Loucy (cell line): ENCODE measurements around the gene CDC14A.

Experiments used
- H2AFZ ChIP-seq: fragments of 200-600 bp; sonication (generic); 2 replicates; pipeline ENCODE4 v1.6.0; 2016; ENCODE audit warnings: antibody characterized with exemption, mild to moderate bottlenecking, low read length, moderate library complexity
- H3F3A ChIP-seq: fragments of 200-600 bp; 2 replicates; pipeline ENCODE4 v1.6.0; 2016; ENCODE audit warnings: antibody characterized with exemption, low read depth, mild to moderate bottlenecking
- H3K27me3 ChIP-seq: fragments of 200-600 bp; sonication (generic); 2 replicates; pipeline ENCODE4 v1.6.1; 2014; ENCODE audit warnings: low read length, mild to moderate bottlenecking; ENCODE audit not compliant: insufficient read depth, poor library complexity, severe bottlenecking
- H3K36me3 ChIP-seq: fragments of 200-600 bp; sonication (generic); 2 replicates; pipeline ENCODE4 v1.6.1; 2016; ENCODE audit warnings: low read length; ENCODE audit not compliant: insufficient read depth
- H3K4me1 ChIP-seq: fragments of 200-600 bp; sonication (generic); 2 replicates; pipeline ENCODE4 v1.5.1; 2014; ENCODE audit warnings: low read length, mild to moderate bottlenecking; ENCODE audit not compliant: insufficient read depth, poor library complexity, severe bottlenecking
- H3K4me2 ChIP-seq: fragments of 200-600 bp; sonication (generic); 2 replicates; pipeline ENCODE4 v1.6.0; 2014; ENCODE audit warnings: antibody characterized with exemption, low read length, low read depth, mild to moderate bottlenecking; ENCODE audit not compliant: poor library complexity, severe bottlenecking
- H3K4me3 ChIP-seq: fragments of 200-600 bp; sonication (generic); 2 replicates; pipeline ENCODE4 v1.5.1; 2014; ENCODE audit warnings: low read length, mild to moderate bottlenecking, mixed read lengths; ENCODE audit not compliant: poor library complexity, severe bottlenecking
- H3K79me2 ChIP-seq: fragments of 200-600 bp; sonication (generic); 2 replicates; pipeline ENCODE4 v1.6.1; 2014; ENCODE audit warnings: low read length; ENCODE audit not compliant: insufficient read depth
- H3K9ac ChIP-seq: fragments of 200-600 bp; sonication (generic); 2 replicates; pipeline ENCODE4 v1.6.0; 2014; ENCODE audit warnings: mild to moderate bottlenecking, low read depth, low read length, moderate library complexity; ENCODE audit not compliant: poor library complexity, severe bottlenecking
- H3K9me2 ChIP-seq: fragments of 200-600 bp; sonication (generic); replicated peaks from 2 replicates; pipeline ENCODE4 v1.6.1; 2016; ENCODE audit warnings: low read depth, low read length, mixed read lengths
- H3K9me3 ChIP-seq: fragments of 200-600 bp; sonication (generic); 2 replicates; pipeline ENCODE4 v1.6.1; 2014; ENCODE audit warnings: mild to moderate bottlenecking, antibody characterized with exemption, low read length, low read depth; ENCODE audit not compliant: insufficient read depth
- H4K20me1 ChIP-seq: fragments of 200-600 bp; sonication (generic); 2 replicates; pipeline ENCODE4 v1.6.0; 2014; ENCODE audit warnings: antibody characterized with exemption, low read length, mild to moderate bottlenecking; ENCODE audit not compliant: insufficient read depth, poor library complexity, severe bottlenecking
- CTCF ChIP-seq: fragments of 200-600 bp; sonication (generic); conservative IDR thresholded peaks from 2 replicates; pipeline ENCODE4 v1.5.1; 2014; ENCODE audit warnings: mild to moderate bottlenecking, antibody characterized with exemption, low read length
- EZH2phosphoT487 ChIP-seq: fragments of 200-600 bp; IDR thresholded peaks from 2 replicates; pipeline ENCODE4 v1.6.1; 2018; ENCODE audit warnings: antibody characterized with exemption, mild to moderate bottlenecking, moderate library complexity, borderline replicate concordance

CDC14A gene

GRCh38 chr1:100463791-100464424, 111.6 kb downstream of the CDC14A start:
- H3K27me3 ChIP-seq = no peaks in the 10 kb centered on the region
- no peak overlapping the region for H2AFZ ChIP-seq
- TF ChIP-seq EZH2phosphoT487 = no peak
- TF ChIP-seq CTCF = peak; percentile 93
- peaks cover 15% of the 10 kb centered on the region; the same call in 1 of the 2 replicates for H3K36me3 ChIP-seq
- no peaks in the 10 kb centered on the region for H3K9me3 ChIP-seq
- H3F3A ChIP-seq = no peaks in the 10 kb centered on the region
- H4K20me1 ChIP-seq = no peaks in the 10 kb centered on the region
- H3K9me2 ChIP-seq = no peaks in the 10 kb centered on the region
- no peak overlapping the region for H3K4me2 ChIP-seq
- no peak overlapping the region for H3K9ac ChIP-seq
- no peaks in the 10 kb centered on the region for H3K79me2 ChIP-seq
- no peak overlapping the region for H3K4me3 ChIP-seq
- H3K4me1 ChIP-seq = peaks cover 22% of the 10 kb centered on the region

- Histone ChIP-seq H3K9me3 (no peaks in the 10 kb centered on the region), H3K4me3 (no peak overlapping the region), H3F3A (no peaks in the 10 kb centered on the region), H3K27me3 (no peaks in the 10 kb centered on the region), H3K79me2 (no peaks in the 10 kb centered on the region), H3K4me2 (no peak overlapping the region), H3K9ac (no peak overlapping the region), H3K36me3 (peaks cover 11% of the 10 kb centered on the region; the same call in 1 of the 2 replicates), H4K20me1 (no peaks in the 10 kb centered on the region), H3K4me1 (peaks cover 12% of the 10 kb centered on the region), H2AFZ (no peak overlapping the region), H3K9me2 (no peaks in the 10 kb centered on the region)
- TF ChIP-seq CTCF (no peak), EZH2phosphoT487 (no peak)
Measured at GRCh38 chr1:100469578-100469977, 117.3 kb downstream of the CDC14A start.

- Histone ChIP-seq H3K36me3 (peaks cover 3% of the 10 kb centered on the region; the same call in 1 of the 2 replicates), H4K20me1 (no peaks in the 10 kb centered on the region), H3K9ac (no peak overlapping the region), H3K9me2 (no peaks in the 10 kb centered on the region), H3F3A (no peaks in the 10 kb centered on the region), H3K4me3 (no peak overlapping the region), H3K27me3 (no peaks in the 10 kb centered on the region), H3K4me1 (no peaks in the 10 kb centered on the region), H2AFZ (no peak overlapping the region), H3K79me2 (no peaks in the 10 kb centered on the region), H3K9me3 (no peaks in the 10 kb centered on the region), H3K4me2 (no peak overlapping the region)
- no peak for TF ChIP-seq EZH2phosphoT487
- TF ChIP-seq CTCF = no peak
Measured at GRCh38 chr1:100474834-100475233, 122.5 kb downstream of the CDC14A start.
